ENCODE measurements around the gene CCR1.
"Not testable (repeated sequence)": the region's sequence is repeated elsewhere in the genome, so short reads cannot be mapped to it uniquely, and the experiment has no call there.

Gene CCR1

GRCh38 chr3:46162975-46163555, 45.0 kb downstream of the CCR1 start:
- H3K36me3 ChIP-seq, result no peaks in the 10 kb centered on the region
- intact Hi-C loops (cut with DNase I; ENCODE audit: low total_unique reads), result no loop called here
- DNase-seq, result no peak
- no peak for TF ChIP-seq CTCF (IDR thresholded peaks at IDR 0.05)
- no peak overlapping the region for H3K4me3 ChIP-seq
- H3K27ac ChIP-seq, result no peak overlapping the region
- no peaks in the 10 kb centered on the region for H3K27me3 ChIP-seq
- no peaks in the 10 kb centered on the region for H3K4me1 ChIP-seq
- peaks cover 0 to 10% (median 4%) of the 10 kb centered on the region in 3 donors for H3K9me3 ChIP-seq

- H3K36me3 ChIP-seq; H3K4me3 ChIP-seq; H3K4me1 ChIP-seq; DNase-seq; H3K27ac ChIP-seq; H3K27me3 ChIP-seq; H3K9me3 ChIP-seq; intact Hi-C loops (cut with DNase I; ENCODE audit: low total_unique reads): not testable (repeated sequence)
Measured at GRCh38 chr3:46157685-46158084, 50.4 kb downstream of the CCR1 start.

GRCh38 chr3:46154311-46154710, 53.8 kb downstream of the CCR1 start:
- DNase-seq, result no peak
- Histone ChIP-seq H3K4me1 (no peaks in the 10 kb centered on the region), H3K36me3 (no peaks in the 10 kb centered on the region), H3K4me3 (no peak overlapping the region), H3K9me3 (no peaks in the 10 kb centered on the region), H3K27me3 (no peaks in the 10 kb centered on the region), H3K27ac (no peak overlapping the region)
- TF ChIP-seq CTCF (IDR thresholded peaks at IDR 0.05), result no peak
- intact Hi-C loops (cut with DNase I; ENCODE audit: low total_unique reads), result no loop called here
